Measurements from ENCODE around the gene SH3PXD2A. TPM values are rescaled to one million over a fixed set of nuclear protein-coding genes. Genes with fewer than 3 reads are reported as not detected.

The SH3PXD2A gene
- total RNA-seq, 1 donor from 2014 or later: 8.3 TPM

- no peaks in the 10 kb centered on the region for H3K36me3 Mint-ChIP-seq (ENCODE audit: low read depth)
- H3K4me1 Mint-ChIP-seq: peaks cover 5% of the 10 kb centered on the region
- no peak overlapping the region for H3K27ac Mint-ChIP-seq
- H3K9me3 Mint-ChIP-seq: no peaks in the 10 kb centered on the region
- H3K4me3 Mint-ChIP-seq: no peak overlapping the region
- no peak for DNase-seq
- H3K27me3 Mint-ChIP-seq: no peaks in the 10 kb centered on the region
- intact Hi-C loops (cut with micrococcal nuclease): no loop called here
Measured at GRCh38 chr10:103701380-103702222, 153.8 kb downstream of the SH3PXD2A start.

GRCh38 chr10:103700436-103700715 is 155.0 kb downstream of the SH3PXD2A start:
- intact Hi-C loops (cut with micrococcal nuclease): no loop called here
- no peak overlapping the region for H3K4me3 Mint-ChIP-seq
- H3K36me3 Mint-ChIP-seq (ENCODE audit: low read depth): no peaks in the 10 kb centered on the region
- no peak for DNase-seq
- no peaks in the 10 kb centered on the region for H3K27me3 Mint-ChIP-seq
- H3K9me3 Mint-ChIP-seq: no peaks in the 10 kb centered on the region
- H3K4me1 Mint-ChIP-seq: peaks cover 17% of the 10 kb centered on the region
- no peak overlapping the region for H3K27ac Mint-ChIP-seq

- Mint-ChIP-seq H3K9me3 (no peaks in the 10 kb centered on the region), H3K36me3 (ENCODE audit: low read depth) (no peaks in the 10 kb centered on the region), H3K27ac (no peak overlapping the region), H3K27me3 (no peaks in the 10 kb centered on the region), H3K4me3 (no peak overlapping the region), H3K4me1 (peaks cover 18% of the 10 kb centered on the region)
- intact Hi-C loops (cut with micrococcal nuclease): loop anchor here (10.0 kb wide), 2 partner anchors 425 to 1645 kb away; partner anchors contain the start of genes ARMH3 and SFR1
- DNase-seq: no peak
Measured at GRCh38 chr10:103699611-103700435, 155.6 kb downstream of the SH3PXD2A start.

- H3K27ac Mint-ChIP-seq: no peak overlapping the region
- no peak for DNase-seq
Measured at GRCh38 chr10:103698266-103698665, 157.1 kb downstream of the SH3PXD2A start.

GRCh38 chr10:103697787-103698186 is 157.6 kb downstream of the SH3PXD2A start:
- no peak for DNase-seq
- peaks cover 27% of the 10 kb centered on the region for H3K4me1 Mint-ChIP-seq
- no peaks in the 10 kb centered on the region for H3K36me3 Mint-ChIP-seq (ENCODE audit: low read depth)
- H3K4me3 Mint-ChIP-seq: no peak overlapping the region
- no peaks in the 10 kb centered on the region for H3K9me3 Mint-ChIP-seq
- H3K27me3 Mint-ChIP-seq: peaks cover 2% of the 10 kb centered on the region
- H3K27ac Mint-ChIP-seq: peak overlapping the region; percentile 17
- intact Hi-C loops (cut with micrococcal nuclease): loop anchor here (10.0 kb wide), 2 partner anchors 427 to 1643 kb away; partner anchors contain the start of genes ARMH3 and SFR1

More at GRCh38 chr10:103698266-103698665, 157.1 kb downstream of the SH3PXD2A start:
- H3K27me3 Mint-ChIP-seq: peaks cover 2% of the 10 kb centered on the region
- H3K4me3 Mint-ChIP-seq: no peak overlapping the region
- no peaks in the 10 kb centered on the region for H3K36me3 Mint-ChIP-seq (ENCODE audit: low read depth)
- peaks cover 27% of the 10 kb centered on the region for H3K4me1 Mint-ChIP-seq
- no peaks in the 10 kb centered on the region for H3K9me3 Mint-ChIP-seq
- intact Hi-C loops (cut with micrococcal nuclease): loop anchor here (10.0 kb wide), 2 partner anchors 427 to 1643 kb away; partner anchors contain the start of genes ARMH3 and SFR1

- peak overlapping the region; percentile 54 for H3K4me3 Mint-ChIP-seq
- peak overlapping the region; percentile 86 for H3K27ac Mint-ChIP-seq
- DNase-seq: peak; percentile 93
- H3K9me3 Mint-ChIP-seq: no peaks in the 10 kb centered on the region
- intact Hi-C loops (cut with micrococcal nuclease): loop anchor here (10.0 kb wide), 2 partner anchors 428 to 1642 kb away; partner anchors contain the start of genes ARMH3 and SFR1
- H3K36me3 Mint-ChIP-seq (ENCODE audit: low read depth): no peaks in the 10 kb centered on the region
- peaks cover 32% of the 10 kb centered on the region for H3K4me1 Mint-ChIP-seq
- peaks cover 2% of the 10 kb centered on the region for H3K27me3 Mint-ChIP-seq
Measured at GRCh38 chr10:103696411-103697145, 158.8 kb downstream of the SH3PXD2A start.

GRCh38 chr10:103696094-103696410 is 159.3 kb downstream of the SH3PXD2A start:
- Mint-ChIP-seq H3K27ac (peak overlapping the region; percentile 86), H3K36me3 (ENCODE audit: low read depth) (no peaks in the 10 kb centered on the region), H3K9me3 (no peaks in the 10 kb centered on the region), H3K4me3 (peak overlapping the region; percentile 54), H3K4me1 (peaks cover 34% of the 10 kb centered on the region), H3K27me3 (peaks cover 2% of the 10 kb centered on the region)
- intact Hi-C loops (cut with micrococcal nuclease): loop anchor here (10.0 kb wide), 2 partner anchors 429 to 1641 kb away; partner anchors contain the start of genes ARMH3 and SFR1
- no peak for DNase-seq

- peak overlapping the region; percentile 19 for H3K27ac Mint-ChIP-seq
Measured at GRCh38 chr10:103695584-103696005, 159.8 kb downstream of the SH3PXD2A start.

GRCh38 chr10:103693812-103694205 is 161.6 kb downstream of the SH3PXD2A start:
- H3K27me3 Mint-ChIP-seq: peaks cover 4% of the 10 kb centered on the region
- intact Hi-C loops (cut with micrococcal nuclease): loop anchor here (10.0 kb wide), 2 partner anchors 431 to 1639 kb away; partner anchors contain the start of genes ARMH3 and SFR1
- no peaks in the 10 kb centered on the region for H3K9me3 Mint-ChIP-seq
- H3K36me3 Mint-ChIP-seq (ENCODE audit: low read depth): no peaks in the 10 kb centered on the region
- peak overlapping the region; percentile 87 for H3K4me3 Mint-ChIP-seq
- peak overlapping the region; percentile 52 for H3K27ac Mint-ChIP-seq
- peaks cover 34% of the 10 kb centered on the region for H3K4me1 Mint-ChIP-seq
- no peak for DNase-seq

More at GRCh38 chr10:103695584-103696005, 159.8 kb downstream of the SH3PXD2A start:
- H3K9me3 Mint-ChIP-seq: no peaks in the 10 kb centered on the region
- no peak overlapping the region for H3K4me3 Mint-ChIP-seq
- H3K36me3 Mint-ChIP-seq (ENCODE audit: low read depth): no peaks in the 10 kb centered on the region
- no peak for DNase-seq
- peaks cover 2% of the 10 kb centered on the region for H3K27me3 Mint-ChIP-seq
- intact Hi-C loops (cut with micrococcal nuclease): loop anchor here (10.0 kb wide), 2 partner anchors 429 to 1641 kb away; partner anchors contain the start of genes ARMH3 and SFR1
- peaks cover 34% of the 10 kb centered on the region for H3K4me1 Mint-ChIP-seq

- peaks cover 34% of the 10 kb centered on the region for H3K4me1 Mint-ChIP-seq
- no peaks in the 10 kb centered on the region for H3K36me3 Mint-ChIP-seq (ENCODE audit: low read depth)
- peaks cover 6% of the 10 kb centered on the region for H3K27me3 Mint-ChIP-seq
- peak overlapping the region; percentile 52 for H3K27ac Mint-ChIP-seq
- peak overlapping the region; percentile 87 for H3K4me3 Mint-ChIP-seq
- peak; percentile 80 for DNase-seq
- intact Hi-C loops (cut with micrococcal nuclease): loop anchor here (10.0 kb wide), 2 partner anchors 432 to 1638 kb away; partner anchors contain the start of genes ARMH3 and SFR1
- H3K9me3 Mint-ChIP-seq: no peaks in the 10 kb centered on the region
Measured at GRCh38 chr10:103692952-103693811, 162.2 kb downstream of the SH3PXD2A start.

GRCh38 chr10:103692436-103692951 is 162.9 kb downstream of the SH3PXD2A start:
- Mint-ChIP-seq H3K4me3 (peak overlapping the region; percentile 68), H3K27me3 (peaks cover 9% of the 10 kb centered on the region), H3K27ac (no peak overlapping the region), H3K36me3 (ENCODE audit: low read depth) (no peaks in the 10 kb centered on the region), H3K9me3 (no peaks in the 10 kb centered on the region), H3K4me1 (peaks cover 30% of the 10 kb centered on the region)
- DNase-seq: peak; percentile 69
- intact Hi-C loops (cut with micrococcal nuclease): loop anchor here (10.0 kb wide), 2 partner anchors 432 to 1638 kb away; partner anchors contain the start of genes ARMH3 and SFR1

- intact Hi-C loops (cut with micrococcal nuclease): loop anchor here (10.0 kb wide), 2 partner anchors 433 to 1637 kb away; partner anchors contain the start of genes ARMH3 and SFR1
- peaks cover 10% of the 10 kb centered on the region for H3K27me3 Mint-ChIP-seq
- H3K4me1 Mint-ChIP-seq: peaks cover 30% of the 10 kb centered on the region
- peak overlapping the region; percentile 59 for H3K4me3 Mint-ChIP-seq
- no peaks in the 10 kb centered on the region for H3K9me3 Mint-ChIP-seq
- H3K27ac Mint-ChIP-seq: no peak overlapping the region
- DNase-seq: no peak
- no peaks in the 10 kb centered on the region for H3K36me3 Mint-ChIP-seq (ENCODE audit: low read depth)
Measured at GRCh38 chr10:103691723-103692435, 163.5 kb downstream of the SH3PXD2A start.
